ENCODE data around the gene CD40.

CD40 gene

DNA sequence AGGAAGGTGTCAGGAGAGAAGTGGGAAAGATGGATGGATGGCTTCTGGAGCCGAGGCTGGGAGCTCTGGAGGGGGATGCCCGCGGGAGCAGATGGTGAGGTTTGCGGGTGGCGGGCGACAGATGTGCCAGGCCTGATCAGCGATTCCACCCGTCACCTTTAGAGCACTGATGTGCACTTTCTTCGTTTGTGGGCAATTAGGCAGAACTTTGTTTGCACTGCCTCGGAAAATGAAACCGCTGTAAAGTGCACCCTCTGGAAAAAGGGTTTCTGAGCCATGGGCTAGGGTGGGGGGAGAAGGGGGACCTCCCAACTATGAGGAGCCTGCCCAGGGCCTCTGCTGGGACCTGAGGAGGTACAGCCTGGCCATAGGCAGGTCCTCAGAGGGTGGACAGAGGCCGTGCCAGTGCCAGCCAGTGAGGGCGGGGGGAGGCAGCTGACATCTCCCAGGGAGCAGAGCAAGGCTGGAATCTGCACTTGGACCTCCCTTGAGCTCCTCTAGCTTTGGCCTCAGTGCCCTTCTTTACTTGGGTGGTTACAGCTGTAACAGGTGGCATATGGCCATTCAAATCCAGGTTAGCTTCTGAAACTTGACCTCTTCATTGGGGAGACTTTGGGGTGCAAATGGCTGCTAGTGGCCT, 58.7 kb downstream of the CD40 start:
- no peak for FAIRE-seq
- no peak for TF ChIP-seq POLR2AphosphoS5 (IDR thresholded peaks at IDR 0.05; ENCODE audit: low read depth, low read length)
- TF ChIP-seq PAX5 (IDR thresholded peaks at IDR 0.05; ENCODE audit: insufficient read depth, low read length, severe bottlenecking), result no peak
- TF ChIP-seq POU2F2 (IDR thresholded peaks at IDR 0.05; ENCODE audit: low read depth, low read length), result no peak
- no peak for TF ChIP-seq SPI1 (IDR thresholded peaks at IDR 0.05; ENCODE audit: low read depth, low read length)
- TF ChIP-seq POLR2A (IDR thresholded peaks at IDR 0.05; ENCODE audit: low read depth, low read length), result no peak
- no peak for TF ChIP-seq TAF1 (IDR thresholded peaks at IDR 0.05; ENCODE audit: low read depth, low read length)
- DNase-seq (ENCODE audit: insufficient read length, low spot score), result no peak

DNA sequence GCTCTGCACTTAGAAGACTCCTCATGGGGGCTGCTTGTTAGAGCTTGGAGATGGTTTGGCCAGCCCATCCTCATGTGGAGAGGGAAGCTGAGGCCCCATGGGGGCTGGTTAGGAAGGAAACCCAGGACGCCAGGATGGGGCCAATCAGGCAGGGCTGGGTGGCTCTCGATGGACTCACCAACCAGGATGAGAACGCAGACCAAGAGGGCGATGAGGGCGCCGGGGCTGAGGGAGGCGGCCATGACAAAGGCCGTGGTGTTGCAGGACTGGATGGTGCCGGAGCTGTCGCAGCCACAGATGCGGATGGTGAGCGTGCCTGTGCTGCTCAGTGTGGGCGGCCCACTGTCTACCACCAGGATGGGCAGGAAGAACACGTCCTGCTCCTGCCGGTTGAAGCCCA, 59.7 kb downstream of the CD40 start:
- TF ChIP-seq POLR2AphosphoS5 (IDR thresholded peaks at IDR 0.05; ENCODE audit: low read depth, low read length), result no peak
- no peak for TF ChIP-seq SPI1 (IDR thresholded peaks at IDR 0.05; ENCODE audit: low read depth, low read length)
- TF ChIP-seq TAF1 (IDR thresholded peaks at IDR 0.05; ENCODE audit: low read depth, low read length), result no peak
- TF ChIP-seq POLR2A (IDR thresholded peaks at IDR 0.05; ENCODE audit: low read depth, low read length), result no peak
- no peak for TF ChIP-seq POU2F2 (IDR thresholded peaks at IDR 0.05; ENCODE audit: low read depth, low read length)
- TF ChIP-seq PAX5 (IDR thresholded peaks at IDR 0.05; ENCODE audit: insufficient read depth, low read length, severe bottlenecking), result no peak
- DNase-seq (ENCODE audit: insufficient read length, low spot score) (no peak), FAIRE-seq (no peak)

- no peak for FAIRE-seq
- no peak for DNase-seq (ENCODE audit: insufficient read length, low spot score)
- no peak for TF ChIP-seq PAX5 (IDR thresholded peaks at IDR 0.05; ENCODE audit: insufficient read depth, low read length, severe bottlenecking)
- no peak for TF ChIP-seq SPI1 (IDR thresholded peaks at IDR 0.05; ENCODE audit: low read depth, low read length)
- no peak for TF ChIP-seq POLR2A (IDR thresholded peaks at IDR 0.05; ENCODE audit: low read depth, low read length)
Measured at GRCh38 chr20:46178891-46179290, 60.8 kb downstream of the CD40 start.

Data from GM12891 (cell line).